GM19455 (cell line): ENCODE results near the gene DIP2C.

Experiments
- ATAC-seq: cut with Tn5 transposase; IDR thresholded peaks from one replicate; pipeline ENCODE4 v1.9.1; 2021; ENCODE audit not compliant: unreplicated experiment

Gene DIP2C

DNA sequence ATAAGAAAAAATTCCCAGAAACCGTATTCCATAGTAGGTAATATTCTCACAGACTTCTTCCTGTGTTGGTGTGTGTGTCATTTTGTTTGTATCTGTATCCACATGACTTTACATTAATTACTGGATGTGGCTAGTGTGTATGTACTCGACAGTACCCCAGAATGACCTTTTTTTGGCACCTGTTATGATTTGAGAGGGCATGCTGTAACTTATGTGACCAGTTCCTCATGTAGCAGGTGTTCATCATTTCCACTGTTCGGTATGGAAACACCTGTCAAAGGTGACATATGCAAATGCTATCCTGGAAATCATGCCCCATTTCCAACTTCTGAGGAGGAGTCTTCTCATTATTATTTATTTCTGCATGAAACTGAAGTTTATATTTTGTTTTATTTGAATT, 464.9 kb downstream of the DIP2C start:
- no peak for ATAC-seq
